GM06990 (cell line): Measurements from ENCODE around the gene MRC1.

ENCODE experiments used
- DNase-seq: peaks from one replicate; pipeline ENCODE4 v3.0.0-alpha.2; 2011; ENCODE audit not compliant: insufficient read length; ENCODE audit errors: extremely low read depth
- H3K27me3 ChIP-seq: replicated peaks from 2 replicates; pipeline ENCODE4 v1.6.0; 2011; ENCODE audit warnings: low read length; ENCODE audit not compliant: control insufficient read depth, insufficient read depth
- H3K36me3 ChIP-seq: 2 replicates; pipeline ENCODE4 v1.5.1; 2011; ENCODE audit warnings: low read length; ENCODE audit not compliant: control insufficient read depth, insufficient read depth
- H3K4me3 ChIP-seq: replicated peaks from 2 replicates; pipeline ENCODE4 v1.5.1; 2011; ENCODE audit warnings: low read depth, mild to moderate bottlenecking, control low read depth, low read length
- CTCF ChIP-seq: IDR thresholded peaks from 2 replicates; pipeline ENCODE4 v1.5.1; 2011; ENCODE audit warnings: low read length, control low read depth, mild to moderate bottlenecking, inconsistent platforms; ENCODE audit not compliant: insufficient read depth, poor library complexity, severe bottlenecking

Gene MRC1

GRCh38 chr10:17914169-17915045, 105.3 kb downstream of the MRC1 start:
- no peaks in the 10 kb centered on the region for H3K36me3 ChIP-seq
- DNase-seq: no peak
- no peak overlapping the region for H3K4me3 ChIP-seq
- no peak for TF ChIP-seq CTCF
- H3K27me3 ChIP-seq: no peaks in the 10 kb centered on the region

GRCh38 chr10:17915181-17915580, 106.0 kb downstream of the MRC1 start:
- no peak for TF ChIP-seq CTCF
- Histone ChIP-seq H3K27me3 (no peaks in the 10 kb centered on the region), H3K36me3 (no peaks in the 10 kb centered on the region), H3K4me3 (no peak overlapping the region)
- no peak for DNase-seq

GRCh38 chr10:17918187-17918903, 109.2 kb downstream of the MRC1 start:
- TF ChIP-seq CTCF: no peak
- no peaks in the 10 kb centered on the region for H3K36me3 ChIP-seq
- H3K4me3 ChIP-seq: no peak overlapping the region
- no peaks in the 10 kb centered on the region for H3K27me3 ChIP-seq
- peak; percentile 23 for DNase-seq

- no peak overlapping the region for H3K4me3 ChIP-seq
- no peak for TF ChIP-seq CTCF
- DNase-seq: no peak
- no peaks in the 10 kb centered on the region for H3K27me3 ChIP-seq
- H3K36me3 ChIP-seq: no peaks in the 10 kb centered on the region
Observed at GRCh38 chr10:17921378-17921777, 112.2 kb downstream of the MRC1 start.

GRCh38 chr10:17923728-17924127, 114.6 kb downstream of the MRC1 start:
- H3K4me3 ChIP-seq: no peak overlapping the region
- no peaks in the 10 kb centered on the region for H3K27me3 ChIP-seq
- DNase-seq: no peak
- no peak for TF ChIP-seq CTCF
- no peaks in the 10 kb centered on the region for H3K36me3 ChIP-seq
